PC-3 (cell line): Measurements from ENCODE around the gene TMTC2.

Experiments
- EZH2 ChIP-seq: fragments of 300-600 bp; sonication (generic); IDR thresholded peaks from one replicate; pipeline ENCODE4 v1.6.1; 2017; ENCODE audit warnings: antibody characterized with exemption, mild to moderate bottlenecking, low read length; ENCODE audit not compliant: unreplicated experiment
- EZH2phosphoT487 ChIP-seq: fragments of 300-600 bp; sonication (generic); IDR thresholded peaks from 2 replicates; pipeline ENCODE4 v1.6.1; 2018; ENCODE audit warnings: mild to moderate bottlenecking, antibody characterized with exemption, low read length, borderline replicate concordance
- TF ChIP-seq, protein P1 (sequence below): fragments of 300-600 bp; sonication (generic); conservative IDR thresholded peaks from 2 replicates; pipeline ENCODE4 v1.5.1; 2017; ENCODE audit warnings: antibody characterized with exemption, low read depth, mild to moderate bottlenecking, low read length

DNA sequence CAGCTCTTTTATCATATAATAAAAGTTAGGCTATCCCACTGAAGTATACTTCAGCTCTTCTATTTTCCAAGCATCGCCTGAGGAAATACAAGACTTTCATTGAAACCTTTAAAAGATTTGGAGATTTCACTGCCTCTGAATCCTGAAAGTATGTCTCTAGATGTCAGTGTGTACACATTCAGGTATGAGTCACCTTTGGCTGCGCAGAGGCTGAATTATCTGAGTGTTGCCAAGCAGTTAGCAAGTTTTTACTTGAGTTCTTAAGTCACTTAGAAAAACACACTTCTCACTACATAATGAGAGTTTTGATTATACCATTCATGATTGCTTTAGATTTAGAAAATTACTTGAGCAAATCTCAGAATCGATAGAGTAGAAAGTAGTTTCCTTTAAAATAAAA is 210.3 kb downstream of the TMTC2 start:
- TF ChIP-seq, protein P1, sequence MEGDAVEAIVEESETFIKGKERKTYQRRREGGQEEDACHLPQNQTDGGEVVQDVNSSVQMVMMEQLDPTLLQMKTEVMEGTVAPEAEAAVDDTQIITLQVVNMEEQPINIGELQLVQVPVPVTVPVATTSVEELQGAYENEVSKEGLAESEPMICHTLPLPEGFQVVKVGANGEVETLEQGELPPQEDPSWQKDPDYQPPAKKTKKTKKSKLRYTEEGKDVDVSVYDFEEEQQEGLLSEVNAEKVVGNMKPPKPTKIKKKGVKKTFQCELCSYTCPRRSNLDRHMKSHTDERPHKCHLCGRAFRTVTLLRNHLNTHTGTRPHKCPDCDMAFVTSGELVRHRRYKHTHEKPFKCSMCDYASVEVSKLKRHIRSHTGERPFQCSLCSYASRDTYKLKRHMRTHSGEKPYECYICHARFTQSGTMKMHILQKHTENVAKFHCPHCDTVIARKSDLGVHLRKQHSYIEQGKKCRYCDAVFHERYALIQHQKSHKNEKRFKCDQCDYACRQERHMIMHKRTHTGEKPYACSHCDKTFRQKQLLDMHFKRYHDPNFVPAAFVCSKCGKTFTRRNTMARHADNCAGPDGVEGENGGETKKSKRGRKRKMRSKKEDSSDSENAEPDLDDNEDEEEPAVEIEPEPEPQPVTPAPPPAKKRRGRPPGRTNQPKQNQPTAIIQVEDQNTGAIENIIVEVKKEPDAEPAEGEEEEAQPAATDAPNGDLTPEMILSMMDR = peak; percentile 29; the same call in 1 of the 2 replicates
- no peak for TF ChIP-seq EZH2phosphoT487
- no peak for TF ChIP-seq EZH2
